CMK (cell line): Measurements from ENCODE around the gene C8A.

ENCODE experiments used
- DNase-seq: peaks from one replicate; pipeline ENCODE4 v3.0.0-alpha.2; 2010; ENCODE audit warnings: low read depth

C8A gene

GRCh38 chr1:56894014-56894413 is 39.4 kb downstream of the C8A start:
- DNase-seq: no peak

- no peak for DNase-seq
Measured at GRCh38 chr1:56897150-56898004, 42.8 kb downstream of the C8A start.

GRCh38 chr1:56898005-56898373 is 43.4 kb downstream of the C8A start:
- DNase-seq: no peak

- no peak for DNase-seq
Measured at GRCh38 chr1:56898879-56899278, 44.3 kb downstream of the C8A start.

GRCh38 chr1:56901716-56902115 is 47.1 kb downstream of the C8A start:
- no peak for DNase-seq

- no peak for DNase-seq
Measured at GRCh38 chr1:56903778-56904177, 49.2 kb downstream of the C8A start.

- no peak for DNase-seq
Measured at GRCh38 chr1:56904663-56905397, 50.2 kb downstream of the C8A start.

- DNase-seq: no peak
Measured at GRCh38 chr1:56905667-56906066, 51.1 kb downstream of the C8A start.

GRCh38 chr1:56908619-56909221 is 54.1 kb downstream of the C8A start:
- DNase-seq: no peak

- DNase-seq: no peak
Measured at GRCh38 chr1:56910441-56910985, 55.9 kb downstream of the C8A start.

GRCh38 chr1:56911098-56911938 is 56.7 kb downstream of the C8A start:
- DNase-seq: no peak

- no peak for DNase-seq
Measured at GRCh38 chr1:56912325-56912724, 57.7 kb downstream of the C8A start.

- DNase-seq: no peak
Measured at GRCh38 chr1:56915960-56916359, 61.4 kb downstream of the C8A start.

- DNase-seq: no peak
Measured at GRCh38 chr1:56916630-56917029, 62.0 kb downstream of the C8A start.

- DNase-seq: no peak
Measured at GRCh38 chr1:56917356-56917755, 62.8 kb downstream of the C8A start.

GRCh38 chr1:56920591-56921001 is 66.0 kb downstream of the C8A start:
- DNase-seq: no peak

GRCh38 chr1:56921479-56921878 is 66.9 kb downstream of the C8A start:
- DNase-seq: no peak

- DNase-seq: no peak
Measured at GRCh38 chr1:56922070-56922469, 67.5 kb downstream of the C8A start.

- DNase-seq: no peak
Measured at GRCh38 chr1:56922507-56922906, 67.9 kb downstream of the C8A start.

- DNase-seq: no peak
Measured at GRCh38 chr1:56923201-56923600, 68.6 kb downstream of the C8A start.

GRCh38 chr1:56924116-56924515 is 69.5 kb downstream of the C8A start:
- no peak for DNase-seq

GRCh38 chr1:56925193-56925592 is 70.6 kb downstream of the C8A start:
- no peak for DNase-seq
